OCI-LY3 (cell line): ENCODE results near the gene MAP4K2.

Experiments used
- CTCF ChIP-seq: fragments of 200-600, 300-600 bp; sonication (generic); IDR thresholded peaks from 2 replicates; pipeline ENCODE4 v1.5.1; 2014; ENCODE audit warnings: antibody characterized with exemption, low read length, low read depth
- EZH2phosphoT487 ChIP-seq: fragments of 200-600 bp; shearing (Covaris generic); IDR thresholded peaks from 2 replicates; pipeline ENCODE4 v1.6.1; 2018; ENCODE audit warnings: antibody characterized with exemption, mixed run types, low read depth

GRCh38 chr11:64746486-64746885 lies 56.5 kb downstream of the MAP4K2 start:
- TF ChIP-seq CTCF, result no peak
- no peak for TF ChIP-seq EZH2phosphoT487
